Measurements from ENCODE around the gene CRIP1.

The CRIP1 gene

DNA sequence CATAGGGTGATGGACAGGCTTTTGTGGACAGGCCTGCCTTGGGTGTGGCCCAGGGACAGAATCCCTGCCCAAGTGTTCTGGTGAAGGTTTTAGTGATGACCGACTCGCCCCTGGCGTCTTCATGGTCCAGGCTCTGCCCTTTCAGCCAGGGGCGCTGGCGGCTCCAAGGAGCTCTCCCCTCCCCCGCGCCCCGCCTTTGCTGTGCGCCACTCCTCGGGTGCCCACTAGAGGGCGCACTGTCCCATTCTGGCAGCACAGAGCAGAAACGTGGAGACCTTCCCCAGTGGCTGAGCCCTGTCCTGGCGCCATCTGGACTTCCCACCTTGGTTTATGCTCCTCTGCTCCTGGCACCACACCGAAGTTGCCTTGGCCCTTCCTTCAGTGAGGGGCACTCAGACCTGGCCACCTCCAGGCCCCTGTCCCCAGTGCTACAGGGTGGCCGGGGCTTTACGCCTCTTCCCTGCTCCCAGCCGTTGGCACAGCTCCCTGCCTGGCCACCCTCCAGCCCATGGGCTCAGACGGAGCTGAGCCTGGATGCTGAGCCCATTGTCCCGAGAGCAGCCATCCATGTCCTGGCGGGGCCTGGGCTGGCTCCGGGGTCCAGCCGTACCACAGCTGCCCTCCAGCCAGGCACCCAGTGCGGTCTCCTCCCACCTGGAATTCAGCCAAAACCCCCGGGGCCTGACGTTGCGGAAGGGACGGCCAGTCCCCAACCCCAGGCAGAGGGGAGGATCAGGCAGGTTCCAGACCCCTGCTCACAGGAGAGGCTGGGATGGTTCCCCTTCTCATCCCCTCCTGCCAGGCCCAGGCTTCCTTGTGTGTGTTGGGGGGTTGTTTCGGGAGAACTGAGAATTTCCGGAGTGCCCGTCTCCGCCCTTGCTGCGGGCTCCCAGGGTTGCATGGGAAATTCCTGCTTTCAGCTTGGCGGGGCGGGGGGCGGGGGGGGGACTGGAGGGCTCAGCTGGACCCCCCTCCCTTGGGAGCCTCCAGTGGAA lies 5.6 kb upstream of the CRIP1 start:
- ATAC-seq (peak; percentile 62), DNase-seq (peak; percentile 93)
- peaks cover 0 to 4% of the 10 kb centered on the region in 2 donors for H3K9me3 Mint-ChIP-seq
- H3K27me3 Mint-ChIP-seq: peaks cover 37% of the 10 kb centered on the region
- peak overlapping the region; percentile 76 to 86 for H3K4me3 Mint-ChIP-seq
- peak overlapping the region; percentile 99 to 100 for H3K27ac Mint-ChIP-seq
- peaks cover 88% of the 10 kb centered on the region for H3K4me1 Mint-ChIP-seq

DNA sequence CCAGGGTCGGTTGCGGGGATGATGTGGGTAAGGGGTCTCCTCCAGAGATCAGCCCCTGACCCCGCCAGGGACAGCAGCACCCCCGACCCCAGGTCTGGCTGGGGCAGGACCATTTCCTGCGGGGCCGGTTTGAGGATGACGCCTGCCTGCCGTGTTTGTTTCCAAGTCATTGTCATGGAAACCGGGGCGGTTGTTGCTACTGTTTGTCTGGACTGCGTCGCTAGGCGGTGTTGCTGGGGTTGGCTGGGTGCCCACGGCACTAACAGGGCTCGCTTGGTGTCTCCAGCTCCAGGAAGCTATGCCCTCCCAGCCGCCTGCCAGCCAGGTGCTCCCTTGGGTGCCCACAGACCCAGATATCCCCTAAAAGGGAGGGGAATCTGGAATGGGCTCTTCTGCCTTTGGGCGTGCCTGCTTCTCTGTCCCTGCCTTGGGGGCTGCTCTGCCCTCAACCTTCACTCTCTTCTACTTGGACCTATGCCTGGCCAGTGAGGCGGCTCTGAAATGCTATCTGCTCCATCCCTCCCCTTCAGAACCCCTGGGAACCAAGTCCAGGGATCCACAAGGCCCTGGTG lies 4.7 kb upstream of the CRIP1 start:
- Mint-ChIP-seq H3K27ac (peak overlapping the region; percentile 99 to 100), H3K9me3 (peaks cover 0 to 4% of the 10 kb centered on the region in 2 donors), H3K4me3 (peak overlapping the region; percentile 76 to 82), H3K27me3 (peaks cover 34% of the 10 kb centered on the region), H3K4me1 (peaks cover 88% of the 10 kb centered on the region)
- peak; percentile 87 to 96 for DNase-seq
- ATAC-seq: peak; percentile 75

DNA sequence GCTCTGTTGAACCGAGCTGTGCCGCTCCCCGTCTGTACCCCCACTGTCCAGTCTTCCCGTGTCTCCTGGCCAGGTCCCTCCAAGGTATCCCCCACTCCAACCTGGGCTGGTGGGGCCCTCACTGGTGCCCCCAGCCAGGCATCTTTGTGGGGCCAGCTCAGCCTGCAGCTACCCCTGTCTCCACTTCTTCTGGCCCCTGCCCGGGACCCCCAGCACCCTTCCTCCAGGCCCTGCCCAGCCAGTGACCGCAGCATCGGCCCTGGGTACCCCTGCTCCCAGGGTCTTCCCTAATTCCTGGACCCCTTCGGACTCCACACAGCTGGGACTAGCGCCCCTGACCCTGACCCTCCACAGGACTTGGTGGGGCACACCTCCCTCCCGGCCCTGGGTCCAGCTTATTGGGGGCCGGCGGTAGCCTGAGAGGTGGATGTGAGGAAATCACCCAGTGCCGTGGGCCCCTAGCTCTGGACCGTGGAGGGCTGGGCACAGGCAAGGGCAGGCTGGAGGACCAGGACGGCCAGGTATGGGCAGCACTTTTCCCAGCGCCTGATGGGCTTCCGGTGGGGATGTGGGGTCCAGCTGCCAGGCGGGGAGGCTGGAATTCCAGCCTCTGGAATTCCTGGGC lies 4.1 kb upstream of the CRIP1 start:
- ATAC-seq: no peak
- Mint-ChIP-seq H3K4me1 (peaks cover 81% of the 10 kb centered on the region), H3K27me3 (peaks cover 29% of the 10 kb centered on the region)

DNA sequence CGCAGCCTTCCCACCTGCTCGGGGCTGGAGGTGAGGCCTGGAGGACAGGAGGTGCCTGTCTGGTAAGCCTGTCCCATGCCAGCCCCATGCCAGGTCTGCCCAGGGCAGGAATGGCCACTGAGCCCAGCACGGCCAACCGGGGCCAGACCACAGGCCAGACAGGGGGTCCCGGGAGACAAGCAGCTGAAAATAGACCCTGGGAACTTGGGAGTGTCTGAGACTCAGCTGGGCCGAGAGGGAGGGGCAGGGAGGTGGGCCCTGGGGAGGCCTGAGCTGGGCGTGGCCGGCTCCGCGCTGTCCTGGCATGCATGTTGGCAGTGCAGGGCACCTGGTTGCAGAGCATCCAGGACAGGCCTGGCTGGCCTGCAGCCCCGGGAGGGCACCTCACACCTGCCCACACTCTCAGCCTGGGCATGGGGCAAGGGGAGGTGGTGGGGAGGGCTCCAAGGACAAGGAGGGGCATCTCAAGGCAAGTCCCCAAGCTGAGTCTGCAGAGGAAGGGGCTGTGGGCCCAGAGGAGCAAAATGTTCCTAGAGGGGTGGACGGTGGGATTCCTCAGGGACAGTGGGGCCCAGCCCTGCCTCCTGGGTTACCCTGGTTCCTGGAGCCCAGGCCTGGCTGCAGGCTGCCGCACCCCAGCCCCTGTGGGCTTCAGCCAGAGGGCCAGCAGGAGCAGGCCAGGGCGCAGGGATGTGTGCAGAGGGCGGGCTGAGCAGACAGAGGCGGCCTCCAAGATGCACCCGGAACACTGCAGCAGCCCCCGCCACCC lies 3.2 kb upstream of the CRIP1 start:
- H3K27ac Mint-ChIP-seq: peak overlapping the region; percentile 97 to 100
- DNase-seq (no peak), ATAC-seq (no peak)
- peaks cover 25% of the 10 kb centered on the region for H3K27me3 Mint-ChIP-seq
- no peaks in the 10 kb centered on the region for H3K9me3 Mint-ChIP-seq
- H3K4me3 Mint-ChIP-seq: no peak overlapping the region
- H3K4me1 Mint-ChIP-seq: peaks cover 86% of the 10 kb centered on the region

More for the DNA sequence above, 4.1 kb upstream of the CRIP1 start:
- H3K9me3 Mint-ChIP-seq: no peaks in the 10 kb centered on the region
- DNase-seq: no peak
- peak overlapping the region; percentile 93 to 100 for H3K27ac Mint-ChIP-seq
- H3K4me3 Mint-ChIP-seq: peak overlapping the region; percentile 76 to 82

DNA sequence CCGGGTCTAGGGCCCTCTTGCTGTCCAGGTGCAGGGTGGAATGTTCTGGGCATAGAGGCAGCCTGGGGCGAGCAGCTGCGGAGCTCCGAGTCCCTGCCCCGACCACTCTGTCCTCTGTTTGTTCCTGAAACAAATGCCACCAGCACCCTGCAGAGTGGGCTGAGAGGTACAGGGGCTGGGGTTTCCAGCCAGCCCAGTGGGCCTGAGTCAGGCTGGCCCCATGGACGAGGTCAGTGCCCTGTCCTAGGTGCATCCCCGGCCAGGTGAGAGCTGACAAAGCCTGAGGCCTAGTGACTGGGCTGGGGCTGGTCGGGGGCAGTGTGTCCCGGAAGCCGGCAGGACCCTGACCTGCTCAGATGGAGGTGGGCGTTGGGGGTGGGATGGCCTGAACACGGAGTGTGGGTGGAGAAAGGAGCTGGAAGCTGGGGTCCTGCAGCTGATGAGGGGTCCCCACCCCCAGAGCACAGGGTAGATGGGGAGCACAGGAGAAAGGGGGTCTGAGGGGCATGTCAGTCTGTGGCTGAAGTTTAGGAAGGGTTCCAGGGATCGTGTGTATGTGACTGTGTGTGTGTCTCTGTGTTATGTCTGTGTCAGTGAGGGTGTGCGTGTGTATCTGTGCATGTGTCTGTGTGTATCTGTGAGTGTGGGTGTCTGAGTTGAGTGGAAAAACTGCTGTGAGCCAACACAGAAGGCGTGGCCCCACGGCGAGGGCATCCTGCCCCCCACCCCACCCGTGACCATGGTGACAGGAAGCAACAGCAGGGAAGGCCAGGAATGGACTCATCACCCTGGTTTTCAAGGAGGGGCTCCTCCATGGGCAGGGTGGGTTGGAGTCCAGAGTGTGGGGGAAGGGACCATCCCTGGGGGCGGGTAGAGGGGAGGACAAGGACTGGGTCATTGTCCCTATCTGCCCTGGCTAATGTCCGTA lies 2.4 kb upstream of the CRIP1 start:
- no peak overlapping the region for H3K4me3 Mint-ChIP-seq
- peaks cover 20% of the 10 kb centered on the region for H3K27me3 Mint-ChIP-seq
- ATAC-seq: no peak
- H3K27ac Mint-ChIP-seq: peak overlapping the region; percentile 19 to 48
- no peaks in the 10 kb centered on the region for H3K9me3 Mint-ChIP-seq
- H3K4me1 Mint-ChIP-seq: peaks cover 93% of the 10 kb centered on the region
- DNase-seq: no peak

DNA sequence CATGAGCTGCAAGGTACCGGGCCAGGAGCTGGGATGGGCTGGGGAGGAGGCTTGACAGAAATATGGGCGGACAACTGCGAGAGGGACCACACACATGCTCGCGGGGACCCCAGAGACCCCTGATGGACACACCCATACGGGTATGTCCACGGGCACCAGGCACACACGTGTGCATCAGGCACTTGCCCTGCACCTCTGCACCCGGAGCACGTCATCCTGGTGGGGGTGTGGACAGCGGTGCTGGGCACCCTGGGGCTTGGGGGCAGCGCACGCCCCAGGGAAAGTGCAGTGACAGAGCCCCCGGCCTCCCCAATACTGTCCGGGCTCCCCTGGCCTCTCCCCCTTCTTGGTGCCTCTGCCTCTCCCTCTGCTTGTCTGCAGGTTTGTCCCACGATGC lies 1.7 kb upstream of the CRIP1 start:
- ATAC-seq (no peak), DNase-seq (no peak)
- H3K27me3 Mint-ChIP-seq: peaks cover 13% of the 10 kb centered on the region
- H3K27ac Mint-ChIP-seq: no peak overlapping the region
- H3K9me3 Mint-ChIP-seq: no peaks in the 10 kb centered on the region
- H3K4me1 Mint-ChIP-seq: peaks cover 92% of the 10 kb centered on the region
- H3K4me3 Mint-ChIP-seq: no peak overlapping the region

DNA sequence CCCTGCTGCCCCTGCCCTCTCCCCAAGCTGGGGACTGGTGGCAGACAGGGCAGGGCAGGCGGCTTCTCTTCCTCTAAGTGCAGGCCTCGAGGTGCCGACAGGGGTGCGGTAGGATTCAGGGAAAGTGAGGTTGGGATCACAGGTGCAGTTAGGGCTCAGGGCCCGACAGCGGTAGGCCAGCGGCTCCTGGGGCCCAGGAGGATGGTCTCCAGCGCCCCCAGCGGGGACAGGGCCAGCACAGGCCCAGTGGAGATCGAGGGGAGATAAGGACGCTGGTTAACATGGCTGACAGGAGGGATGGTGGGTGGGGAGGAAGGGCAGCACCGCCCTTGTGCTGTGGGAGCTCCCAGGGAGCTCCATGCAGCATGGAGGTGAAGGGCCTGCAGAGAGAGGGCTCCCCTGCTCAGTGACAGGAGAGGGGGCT lies 935 bp upstream of the CRIP1 start:
- peaks cover 84% of the 10 kb centered on the region for H3K4me1 Mint-ChIP-seq
- H3K27me3 Mint-ChIP-seq: peaks cover 6% of the 10 kb centered on the region
- no peaks in the 10 kb centered on the region for H3K9me3 Mint-ChIP-seq
- peak overlapping the region; percentile 76 to 78 for H3K27ac Mint-ChIP-seq
- ATAC-seq (no peak), DNase-seq (peak in 1 of 2 donors; percentile 60)
- peak overlapping the region; percentile 39 to 93 for H3K4me3 Mint-ChIP-seq

DNA sequence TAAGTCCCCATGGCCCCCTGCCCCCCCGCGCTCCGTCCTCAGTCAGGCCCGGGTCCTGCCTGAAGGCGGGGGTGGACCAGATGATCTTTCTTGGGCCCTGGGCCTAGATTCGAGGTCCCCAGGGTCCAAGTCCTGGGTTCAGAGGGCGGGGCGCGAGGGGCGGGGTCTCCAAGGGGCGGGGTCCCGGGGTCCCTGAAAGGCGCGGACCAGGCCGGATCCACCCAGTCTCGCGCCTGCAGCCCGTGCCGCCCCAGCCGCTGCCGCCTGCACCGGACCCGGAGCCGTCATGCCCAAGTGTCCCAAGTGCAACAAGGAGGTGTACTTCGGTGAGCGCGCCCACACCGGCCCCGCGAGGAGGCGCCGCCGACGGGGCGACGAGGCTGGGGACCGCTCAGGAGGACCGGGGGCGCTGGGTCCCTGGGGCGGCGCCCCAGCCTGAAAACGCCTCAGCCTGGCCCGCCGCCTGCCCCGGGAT lies 325 bp downstream of the CRIP1 start:
- H3K4me3 Mint-ChIP-seq: peak overlapping the region; percentile 83 to 93
- peak in 1 of 2 donors; percentile 57 for DNase-seq
- peaks cover 78% of the 10 kb centered on the region for H3K4me1 Mint-ChIP-seq
- ATAC-seq: no peak
- H3K27ac Mint-ChIP-seq: peak overlapping the region; percentile 54 to 72
- no peaks in the 10 kb centered on the region for H3K9me3 Mint-ChIP-seq
- H3K27me3 Mint-ChIP-seq: peaks cover 6% of the 10 kb centered on the region

DNA sequence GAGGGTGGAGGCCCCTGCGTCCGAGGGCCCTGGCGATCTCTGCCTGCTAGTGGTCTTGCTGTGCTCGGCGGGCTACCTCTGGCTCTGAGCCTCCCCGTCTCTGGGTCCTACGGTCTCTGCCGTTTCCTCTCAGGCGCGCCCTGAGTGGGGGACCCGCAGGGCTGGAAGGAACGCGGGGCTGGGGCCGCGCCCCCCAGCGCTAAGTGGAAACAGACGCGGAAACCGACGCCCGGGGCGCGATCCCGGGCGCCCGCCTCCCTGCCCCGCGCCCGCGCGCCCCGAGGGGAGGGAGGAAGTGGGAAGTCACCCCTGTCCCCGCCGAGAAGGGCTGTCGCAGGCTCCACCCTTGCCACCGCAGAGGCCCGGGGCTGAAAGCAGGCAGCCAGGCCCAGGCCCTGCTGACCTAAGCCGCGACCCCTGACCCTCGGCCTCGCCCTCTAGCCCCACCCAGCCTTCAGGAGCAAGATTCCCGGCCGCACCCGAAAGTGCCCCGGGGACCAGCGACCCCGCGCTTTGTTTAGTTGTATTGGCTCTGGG lies 831 bp downstream of the CRIP1 start:
- peaks cover 6% of the 10 kb centered on the region for H3K27me3 Mint-ChIP-seq
- no peaks in the 10 kb centered on the region for H3K9me3 Mint-ChIP-seq
- H3K4me3 Mint-ChIP-seq: peak overlapping the region; percentile 83 to 93
- H3K27ac Mint-ChIP-seq: peak overlapping the region in 1 of 2 donors; percentile 82
- DNase-seq (peak in 1 of 2 donors; percentile 67), ATAC-seq (no peak)
- H3K4me1 Mint-ChIP-seq: peaks cover 75% of the 10 kb centered on the region

DNA sequence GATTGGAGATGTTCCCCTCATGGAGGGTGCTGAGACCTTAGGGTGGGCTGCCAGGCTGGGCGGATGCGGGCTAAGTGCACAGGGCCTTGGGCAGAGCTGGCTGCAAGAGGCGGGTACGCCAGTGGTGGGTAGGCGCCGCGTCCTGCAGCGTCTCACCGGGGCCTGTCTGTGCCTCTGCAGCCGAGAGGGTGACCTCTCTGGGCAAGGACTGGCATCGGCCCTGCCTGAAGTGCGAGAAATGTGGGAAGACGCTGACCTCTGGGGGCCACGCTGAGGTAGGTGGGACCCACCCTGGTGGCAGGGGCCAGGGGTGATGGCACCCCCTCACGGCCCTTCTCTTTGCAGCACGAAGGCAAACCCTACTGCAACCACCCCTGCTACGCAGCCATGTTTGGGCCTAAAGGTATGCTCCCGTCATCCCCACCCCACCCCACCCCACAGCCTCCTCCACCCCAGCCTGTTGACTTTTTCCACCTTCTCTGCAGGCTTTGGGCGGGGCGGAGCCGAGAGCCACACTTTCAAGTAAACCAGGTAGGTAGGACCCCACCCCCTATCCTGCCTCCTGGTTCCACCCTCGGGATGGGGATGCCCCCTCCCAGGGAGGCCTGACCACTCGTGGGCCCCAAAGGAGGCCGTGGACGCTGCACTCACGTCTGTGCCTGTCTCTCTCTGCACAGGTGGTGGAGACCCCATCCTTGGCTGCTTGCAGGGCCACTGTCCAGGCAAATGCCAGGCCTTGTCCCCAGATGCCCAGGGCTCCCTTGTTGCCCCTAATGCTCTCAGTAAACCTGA lies 1.5 kb downstream of the CRIP1 start:
- Mint-ChIP-seq H3K9me3 (no peaks in the 10 kb centered on the region), H3K27me3 (peaks cover 6% of the 10 kb centered on the region), H3K4me1 (peaks cover 69% of the 10 kb centered on the region), H3K27ac (peak overlapping the region in 1 of 2 donors; percentile 82), H3K4me3 (peak overlapping the region; percentile 83 to 93)
- ATAC-seq (no peak), DNase-seq (peak in 1 of 2 donors; percentile 47)

DNA sequence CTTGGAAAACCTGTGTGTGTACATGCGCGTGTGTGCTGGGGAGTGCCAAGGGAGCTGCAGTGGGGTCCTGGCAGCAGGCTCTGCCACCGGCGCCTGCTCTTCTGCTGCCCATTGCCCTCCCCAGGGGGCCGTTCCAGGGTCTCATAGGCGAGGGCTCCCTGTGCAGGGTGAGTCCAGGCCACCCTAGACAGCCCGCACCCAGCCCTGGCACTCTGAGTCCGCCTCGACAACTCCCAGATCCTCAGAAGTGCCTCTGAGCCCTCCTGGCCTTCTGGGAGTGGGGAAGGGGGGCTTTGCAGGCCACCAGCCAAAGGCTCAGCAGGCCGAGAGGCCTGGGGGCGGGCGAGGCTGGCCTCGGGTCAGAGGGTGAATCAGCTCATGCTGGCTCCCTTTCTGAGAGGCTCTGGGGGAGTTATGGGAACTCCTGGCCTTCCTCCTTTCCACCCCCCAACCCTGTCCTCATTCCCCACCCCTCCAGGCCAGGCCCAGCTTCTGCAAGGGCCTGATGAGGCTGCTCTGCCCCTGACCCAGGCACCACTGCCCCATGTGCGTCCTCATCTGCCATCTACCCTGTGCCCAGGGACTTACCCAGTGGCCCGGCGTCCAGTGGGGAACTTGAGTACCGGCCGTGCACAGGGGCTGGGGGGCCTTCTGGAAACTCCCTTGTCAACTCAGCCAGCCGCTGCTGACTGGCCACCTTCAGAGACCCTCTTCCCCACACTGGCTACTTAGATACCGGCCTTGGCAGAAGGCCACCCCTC lies 2.3 kb downstream of the CRIP1 start:
- peak overlapping the region in 1 of 2 donors; percentile 71 for H3K27ac Mint-ChIP-seq

DNA sequence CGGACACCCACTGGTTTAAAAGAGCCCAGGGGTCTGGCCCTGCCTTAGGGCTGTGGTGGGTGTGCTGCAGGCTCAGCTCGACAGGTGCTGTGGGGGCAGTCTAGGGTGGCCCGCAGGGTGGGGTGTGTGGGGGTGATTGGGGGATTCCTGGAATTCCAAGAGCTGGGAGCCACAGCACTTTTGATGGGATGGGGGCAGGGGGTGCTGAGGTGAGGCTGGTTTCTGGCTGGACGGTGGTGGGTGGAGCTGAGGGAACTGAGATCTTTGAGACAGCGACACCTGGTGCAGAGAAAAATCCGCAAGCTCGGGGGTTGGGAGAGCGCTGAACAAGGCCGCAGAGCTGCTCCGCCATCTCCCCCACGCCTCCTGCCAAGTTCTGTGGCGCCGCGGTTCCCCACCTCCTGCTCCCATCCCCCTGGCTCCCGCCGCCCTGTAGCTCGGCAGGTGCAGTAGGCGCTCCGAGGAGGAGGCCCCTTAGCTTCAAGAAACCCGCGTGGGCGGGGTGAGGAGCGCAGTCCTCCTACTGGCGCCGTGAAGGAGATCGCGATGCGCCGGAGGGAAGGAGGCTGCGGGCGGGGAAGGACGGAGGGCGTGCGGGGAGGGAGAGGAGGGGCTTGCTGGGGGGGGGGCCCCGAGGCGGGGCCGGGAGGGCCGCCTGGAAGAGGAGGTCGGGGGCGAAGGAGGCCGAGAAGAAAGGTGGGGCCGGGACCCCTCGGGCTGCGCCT lies 3.0 kb downstream of the CRIP1 start:
- H3K27me3 Mint-ChIP-seq: peaks cover 6% of the 10 kb centered on the region
- H3K4me1 Mint-ChIP-seq: peaks cover 53% of the 10 kb centered on the region
- no peaks in the 10 kb centered on the region for H3K9me3 Mint-ChIP-seq
- H3K27ac Mint-ChIP-seq: peak overlapping the region; percentile 47 to 89
- H3K4me3 Mint-ChIP-seq: peak overlapping the region; percentile 76 to 93
- ATAC-seq: peak; percentile 15
- peak; percentile 85 to 87 for DNase-seq

More for the DNA sequence above, 2.3 kb downstream of the CRIP1 start:
- Mint-ChIP-seq H3K4me1 (peaks cover 61% of the 10 kb centered on the region), H3K4me3 (peak overlapping the region; percentile 83 to 93), H3K9me3 (no peaks in the 10 kb centered on the region), H3K27me3 (peaks cover 6% of the 10 kb centered on the region)
- ATAC-seq (no peak), DNase-seq (no peak)

Data from stimulated activated naive CD8-positive, alpha-beta T cell treated with anti-CD3 and anti-CD28 coated beads, Interleukin-15, amount 100 ng/mL, for 72 hours (primary cell).